Heart left ventricle (tissue), 13 donors: Measurements from ENCODE around the gene JAG1.

ENCODE experiments used
- CTCF ChIP-seq, 12 donors: fragments of 200-600 bp; sonication (generic) in 4 of 12; IDR thresholded peaks; one replicate each; pipeline versions ENCODE4 v1.5.0 to v1.8.0; 2018 to 2022; ENCODE audit warnings: antibody characterized with exemption in 12 of 12, mild to moderate bottlenecking in 5 of 12
- POLR2A ChIP-seq, 2 donors: fragments of 450-650 bp; IDR thresholded peaks; one replicate each; pipeline ENCODE4 v1.6.1; 2017; ENCODE audit warnings: antibody characterized with exemption in 2 of 2, mild to moderate bottlenecking in 2 of 2, moderate library complexity in 2 of 2
- donor health status: ischemic (EF 13 %, LVEDD 7.1; RV severe dilation, severe dysfunction).
- donor health status: DM: no; HTN: yes; CAD: no.
- donor health status: DM: no; HTN: no; CAD: no.
- donor health status: ischemic (EF 25% LVEDD 6.9; RV normal size, moderate dysfunction).
- donor health status: ischemic (EF 25% LVEDD 5.7; RV mildly dilated, moderate dysfunction).
- donor health status: ischemic (EF 35%, LVEDD 5.7; RV mildly dilated, moderate dysfunction).
- donor health status: nonischemic (EF 11% LVEDD 7.7; RV severe dilation, severe dysfunction).
- donor health status: DM: yes; HTN: yes; CAD: no.
- donor health status: PGD.
- donor health status: ischemic (EF 29% LVEDD 5.4; RV normal size, mild dysfunction).
- donor health status: nonischemic (EF 23%, LVEDD 6.1; RV moderate dilation, normal function).

- no peak for TF ChIP-seq POLR2A (IDR thresholded peaks at IDR 0.05)
- no peak for TF ChIP-seq CTCF (IDR thresholded peaks at IDR 0.05)
These were observed 9.1 kb upstream of the JAG1 start for GRCh38 chr20:10682939-10683338.
